ENCODE data around the gene FPR3. TPM values are rescaled to one million over a fixed set of nuclear protein-coding genes. Genes with fewer than 3 reads are reported as not detected.

The FPR3 gene
- total and polyA plus RNA-seq, 2 donors (not counting 3 experiments of a cell fraction or from before 2014, with no cell fraction given), result not detected

DNA sequence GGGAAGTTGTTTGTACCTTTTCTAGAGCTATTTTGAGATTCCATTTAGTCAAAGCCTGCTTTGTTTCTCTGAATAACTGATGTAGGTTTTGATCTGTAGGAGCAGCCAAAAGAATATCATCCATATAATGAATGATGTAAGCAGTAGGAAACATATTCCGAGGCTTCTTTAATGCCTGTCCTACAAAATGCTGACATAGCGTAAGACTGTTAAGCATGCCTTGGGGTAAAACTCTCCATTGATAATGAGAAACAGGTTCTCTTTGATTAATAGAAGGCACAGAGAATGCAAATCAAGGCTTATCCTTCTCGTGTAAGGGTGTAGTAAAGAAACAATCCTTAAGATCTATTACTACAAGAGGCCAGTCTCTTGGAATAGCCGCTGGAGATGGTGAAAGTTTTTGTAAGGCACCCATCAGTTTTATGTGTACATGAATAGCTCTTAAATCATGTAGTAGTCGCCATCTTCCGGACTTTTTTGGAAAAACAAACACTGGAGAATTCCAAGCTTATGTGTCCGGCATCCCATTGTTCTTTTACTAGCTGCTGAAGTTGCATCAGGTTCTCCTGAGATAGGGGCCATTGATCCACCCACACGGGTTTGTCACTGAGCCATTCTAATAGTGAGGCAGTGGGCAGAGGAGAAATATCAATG, 13.5 kb downstream of the FPR3 start:
- no peak overlapping the region for H3K9ac ChIP-seq (replicated peaks; ENCODE audit: extremely low read depth, insufficient read depth, low read length)
- H3K27ac ChIP-seq (ENCODE audit: insufficient read depth, low read depth, low read length), result no peak overlapping the region
- ChIA-PET CTCF (interaction anchor here (1.0 kb wide), 1 partner anchor 31 kb away, joined by 6 read pairs; no protein-coding TSS in a partner anchor), POLR2A (no interaction called here)
- DNase-seq (ENCODE audit: low read depth, low spot score) (peak; percentile 4), FAIRE-seq (no peak)
- no peaks in the 10 kb centered on the region for H3K79me2 ChIP-seq (ENCODE audit: control insufficient read depth, insufficient read depth, low read length)
- no peaks in the 10 kb centered on the region for H3K9me3 ChIP-seq (replicated peaks; ENCODE audit: control insufficient read depth, insufficient read depth, low read length)
- intact Hi-C loops (cut with micrococcal nuclease) (no loop called here), dilution Hi-C loops (cut with MboI; ENCODE audit: extremely low pct_ligation_motif_present, low sequenced_read_pairs) (no loop called here)
- no peaks in the 10 kb centered on the region for H3K4me1 ChIP-seq (ENCODE audit: control insufficient read depth, extremely low read depth, insufficient read depth, low read length)
- TF ChIP-seq, protein P1, sequence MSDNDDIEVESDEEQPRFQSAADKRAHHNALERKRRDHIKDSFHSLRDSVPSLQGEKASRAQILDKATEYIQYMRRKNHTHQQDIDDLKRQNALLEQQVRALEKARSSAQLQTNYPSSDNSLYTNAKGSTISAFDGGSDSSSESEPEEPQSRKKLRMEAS (IDR thresholded peaks at IDR 0.05; ENCODE audit: insufficient read depth, insufficient read length), result no peak
- TF ChIP-seq, protein P2, sequence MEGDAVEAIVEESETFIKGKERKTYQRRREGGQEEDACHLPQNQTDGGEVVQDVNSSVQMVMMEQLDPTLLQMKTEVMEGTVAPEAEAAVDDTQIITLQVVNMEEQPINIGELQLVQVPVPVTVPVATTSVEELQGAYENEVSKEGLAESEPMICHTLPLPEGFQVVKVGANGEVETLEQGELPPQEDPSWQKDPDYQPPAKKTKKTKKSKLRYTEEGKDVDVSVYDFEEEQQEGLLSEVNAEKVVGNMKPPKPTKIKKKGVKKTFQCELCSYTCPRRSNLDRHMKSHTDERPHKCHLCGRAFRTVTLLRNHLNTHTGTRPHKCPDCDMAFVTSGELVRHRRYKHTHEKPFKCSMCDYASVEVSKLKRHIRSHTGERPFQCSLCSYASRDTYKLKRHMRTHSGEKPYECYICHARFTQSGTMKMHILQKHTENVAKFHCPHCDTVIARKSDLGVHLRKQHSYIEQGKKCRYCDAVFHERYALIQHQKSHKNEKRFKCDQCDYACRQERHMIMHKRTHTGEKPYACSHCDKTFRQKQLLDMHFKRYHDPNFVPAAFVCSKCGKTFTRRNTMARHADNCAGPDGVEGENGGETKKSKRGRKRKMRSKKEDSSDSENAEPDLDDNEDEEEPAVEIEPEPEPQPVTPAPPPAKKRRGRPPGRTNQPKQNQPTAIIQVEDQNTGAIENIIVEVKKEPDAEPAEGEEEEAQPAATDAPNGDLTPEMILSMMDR (IDR thresholded peaks at IDR 0.05; ENCODE audit: extremely low read depth in 1 of 2, insufficient read depth in 1 of 2, low read depth in 1 of 2, low read length in 2 of 2), result no peak
- TF ChIP-seq MYC (IDR thresholded peaks at IDR 0.05; ENCODE audit: low read depth, low read length) (no peak), POLR2A (IDR thresholded peaks at IDR 0.05; ENCODE audit: low read depth, low read length) (no peak), GATA2 (IDR thresholded peaks at IDR 0.05; ENCODE audit: insufficient read depth, insufficient read length, low read depth, low read length) (no peak), FOS (IDR thresholded peaks at IDR 0.05; ENCODE audit: borderline replicate concordance, insufficient read depth, low read length) (no peak), POLR2AphosphoS5 (IDR thresholded peaks at IDR 0.05; ENCODE audit: insufficient read depth, low read depth, low read length) (no peak), JUN (IDR thresholded peaks at IDR 0.05; ENCODE audit: borderline replicate concordance, insufficient read depth, insufficient read length, low read depth) (no peak), EZH2 (IDR thresholded peaks at IDR 0.05; ENCODE audit: borderline replicate concordance, low read depth, low read length, severe bottlenecking) (no peak)
- H3K27me3 ChIP-seq (ENCODE audit: control insufficient read depth in 2 of 2, insufficient read depth in 2 of 2, low read length in 2 of 2), result no peaks in the 10 kb centered on the region
- H3K9me1 ChIP-seq (replicated peaks; ENCODE audit: control insufficient read depth, extremely low read depth, insufficient read depth, low read length), result no peaks in the 10 kb centered on the region
- H2AFZ ChIP-seq (ENCODE audit: low read depth, low read length), result no peak overlapping the region
- BruUV-seq (replicated peaks), result no TSS peak
- H4K20me1 ChIP-seq (replicated peaks; ENCODE audit: control insufficient read depth, extremely low read depth, insufficient read depth, low read length), result no peaks in the 10 kb centered on the region
- no peaks in the 10 kb centered on the region for H3K36me3 ChIP-seq (ENCODE audit: control insufficient read depth in 2 of 2, extremely low read depth in 1 of 2, insufficient read depth in 2 of 2, low read length in 2 of 2)
- H3K4me2 ChIP-seq (ENCODE audit: insufficient read depth, low read length), result no peak overlapping the region
- no peak overlapping the region for H3K4me3 ChIP-seq (replicated peaks in 1 of 3; ENCODE audit: insufficient read depth in 1 of 3, low read depth in 1 of 3, low read length in 3 of 3)

All from endothelial cell of umbilical vein (primary cell).